Fibroblast of lung (primary cell): ENCODE data around the gene SLAIN1. TPM values are rescaled to one million over a fixed set of nuclear protein-coding genes. Genes with fewer than 3 reads are reported as not detected.

Experiments used
- DNase-seq, 2 donors: peaks; one replicate each; pipeline versions ENCODE4 v3.0.0 to v3.0.0-alpha.2; 2010; ENCODE audit warnings: low read depth in 2 of 2
- H2AFZ ChIP-seq: 2 replicates; pipeline ENCODE4 v1.5.1; 2012; ENCODE audit warnings: low read length, control low read depth, inconsistent platforms
- H3K27ac ChIP-seq: 2 replicates; pipeline ENCODE4 v1.5.1; 2011; ENCODE audit warnings: low read length, control low read depth; ENCODE audit not compliant: insufficient read depth
- H3K27me3 ChIP-seq: 2 replicates; pipeline ENCODE4 v1.5.1; 2011; ENCODE audit warnings: mild to moderate bottlenecking, low read length; ENCODE audit not compliant: control insufficient read depth, insufficient read depth
- H3K36me3 ChIP-seq: 2 replicates; pipeline ENCODE4 v1.5.1; 2011; ENCODE audit warnings: low read length; ENCODE audit not compliant: control insufficient read depth, insufficient read depth
- H3K4me1 ChIP-seq: 2 replicates; pipeline ENCODE4 v1.5.1; 2011; ENCODE audit warnings: low read length; ENCODE audit not compliant: control insufficient read depth, insufficient read depth; ENCODE audit errors: extremely low read depth
- H3K4me2 ChIP-seq: 2 replicates; pipeline ENCODE4 v1.5.1; 2011; ENCODE audit warnings: low read length, control low read depth; ENCODE audit not compliant: insufficient read depth; ENCODE audit errors: extremely low read depth
- H3K4me3 ChIP-seq, 4 experiments: fragments of 200-600 bp in 1 of 4; sonication (generic) in 1 of 4; replicated peaks in 1 of 4; 2 replicates each; pipeline ENCODE4 v1.5.1; 2011 to 2016; ENCODE audit warnings: low read length in 4 of 4, low read depth in 3 of 4, mild to moderate bottlenecking in 3 of 4, control low read depth in 2 of 4, inconsistent platforms in 1 of 4, mixed read lengths in 1 of 4; ENCODE audit not compliant: insufficient read depth in 1 of 4; ENCODE audit errors: control extremely low read depth in 1 of 4
- H3K79me2 ChIP-seq: 2 replicates; pipeline ENCODE4 v1.5.1; 2012; ENCODE audit warnings: mild to moderate bottlenecking, low read length, inconsistent platforms; ENCODE audit not compliant: control insufficient read depth, insufficient read depth
- H3K9ac ChIP-seq: 2 replicates; pipeline ENCODE4 v1.5.1; 2011; ENCODE audit warnings: mild to moderate bottlenecking, low read length, control low read depth; ENCODE audit not compliant: insufficient read depth
- H3K9me3 ChIP-seq: 2 replicates; pipeline ENCODE4 v1.5.1; 2012; ENCODE audit warnings: low read depth, low read length; ENCODE audit not compliant: control insufficient read depth, insufficient read depth
- H4K20me1 ChIP-seq: 2 replicates; pipeline ENCODE4 v1.5.1; 2011; ENCODE audit warnings: low read length; ENCODE audit not compliant: control insufficient read depth, insufficient read depth; ENCODE audit errors: extremely low read depth
- CTCF ChIP-seq, 2 donors: IDR thresholded peaks in 1 of 2; conservative IDR thresholded peaks in 1 of 2; 1 replicate in 1 of 2; 2 replicates in 1 of 2; pipeline ENCODE4 v1.5.1; 2011 to 2012; ENCODE audit warnings: low read length in 2 of 2, control low read depth in 1 of 2, inconsistent platforms in 1 of 2, low read depth in 1 of 2, mild to moderate bottlenecking in 1 of 2
- EZH2 ChIP-seq: IDR thresholded peaks from 2 replicates; pipeline ENCODE4 v1.5.1; 2012; ENCODE audit warnings: low read length, control low read depth, mild to moderate bottlenecking; ENCODE audit errors: missing control alignments
- polyA plus RNA-seq, 2 donors: library from polyadenylated mRNA; depleted of rRNA in 1 of 2; stranded (reverse) in 1 of 2; unstranded in 1 of 2; fragments of >200 nt; gene quantifications; 2 replicates each; pipeline ENCODE4 v1.2.1, GENCODE V29; 2011 to 2012; ENCODE audit warnings: missing spikeins in 1 of 2
- total RNA-seq: library from RNA; depleted of rRNA; stranded (reverse); fragments of >200 nt; gene quantifications from 2 replicates; pipeline ENCODE4 v1.2.1, GENCODE V29; 2014

SLAIN1 gene
- total and polyA plus RNA-seq, 2 donors (not counting 1 experiment from before 2014, with no cell fraction given): 0.54 to 2.6 TPM

DNA sequence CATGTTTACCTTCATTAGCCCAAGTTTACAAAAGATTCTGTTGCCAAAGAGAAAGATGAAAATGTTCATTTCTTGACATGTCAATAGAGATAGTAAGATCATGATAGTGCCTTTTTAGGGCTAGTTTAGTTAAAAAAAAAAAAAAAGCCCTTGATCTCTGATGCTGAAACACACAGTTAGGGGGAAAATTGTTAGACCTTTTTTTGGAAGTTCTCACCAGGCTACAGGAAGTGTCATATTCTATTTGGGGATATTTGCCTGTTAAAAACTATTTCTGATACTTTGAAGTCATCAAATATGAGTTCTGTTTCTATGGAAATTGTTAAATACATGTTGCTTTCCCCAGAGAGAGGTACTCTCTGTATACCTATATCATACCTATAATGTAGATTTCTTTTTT is 21.6 kb downstream of the SLAIN1 start:
- Histone ChIP-seq H3K27ac (no peak overlapping the region), H2AFZ (no peak overlapping the region), H3K9ac (no peak overlapping the region), H3K4me3 (no peak overlapping the region), H3K79me2 (no peaks in the 10 kb centered on the region), H3K36me3 (no peaks in the 10 kb centered on the region), H3K27me3 (no peaks in the 10 kb centered on the region), H3K4me2 (no peak overlapping the region), H4K20me1 (no peaks in the 10 kb centered on the region), H3K4me1 (no peaks in the 10 kb centered on the region), H3K9me3 (no peaks in the 10 kb centered on the region)
- DNase-seq: no peak
- no peak for TF ChIP-seq EZH2

GRCh38 chr13:77720988-77721387 is 23.5 kb downstream of the SLAIN1 start:
- Histone ChIP-seq H3K79me2 (no peaks in the 10 kb centered on the region), H3K9me3 (no peaks in the 10 kb centered on the region), H3K4me1 (no peaks in the 10 kb centered on the region), H3K4me3 (no peak overlapping the region), H3K27ac (no peak overlapping the region), H3K27me3 (no peaks in the 10 kb centered on the region), H4K20me1 (no peaks in the 10 kb centered on the region), H3K4me2 (no peak overlapping the region), H3K9ac (no peak overlapping the region), H3K36me3 (no peaks in the 10 kb centered on the region), H2AFZ (no peak overlapping the region)
- TF ChIP-seq EZH2: no peak
- TF ChIP-seq CTCF (conservative IDR thresholded peaks at IDR 0.05 in 1 of 2, IDR thresholded peaks at IDR 0.05 in 1 of 2; ENCODE audit: low read depth in 1 of 2, low read length in 2 of 2): no peak
- DNase-seq: no peak

GRCh38 chr13:77724092-77724491 is 26.6 kb downstream of the SLAIN1 start:
- no peak for DNase-seq
- Histone ChIP-seq H3K27ac (no peak overlapping the region), H3K27me3 (no peaks in the 10 kb centered on the region), H3K4me1 (no peaks in the 10 kb centered on the region), H3K9me3 (no peaks in the 10 kb centered on the region), H2AFZ (no peak overlapping the region), H3K36me3 (no peaks in the 10 kb centered on the region), H3K9ac (no peak overlapping the region), H3K79me2 (no peaks in the 10 kb centered on the region), H4K20me1 (no peaks in the 10 kb centered on the region), H3K4me3 (no peak overlapping the region), H3K4me2 (no peak overlapping the region)
- TF ChIP-seq EZH2: no peak
- no peak for TF ChIP-seq CTCF (conservative IDR thresholded peaks at IDR 0.05 in 1 of 2, IDR thresholded peaks at IDR 0.05 in 1 of 2; ENCODE audit: low read depth in 1 of 2, low read length in 2 of 2)
